GM12878 (cell line): ENCODE measurements around the gene CDC34. TPM values are rescaled to one million over a fixed set of nuclear protein-coding genes. Genes with fewer than 3 reads are reported as not detected.
A peak's percentile ranks its signal among the peaks of the same experiment; 100 is the strongest.

Source experiments
- ATAC-seq: fragments of 200-7000 bp; cut with Tn5 transposase; 3 replicates; pipeline ENCODE4 v1.9.1; 2020; ENCODE audit warnings: mild to moderate bottlenecking, moderate library complexity
- BruUV-seq: library from RNA; stranded (reverse); fragments of 400-500 nt; replicated peaks from 2 replicates; lab custom pipeline; 2021; lab: Mats Ljungman, UMichigan
- CTCF ChIA-PET: fragments of 300-600 bp; sonication (Branson Sonifier 250); formaldehyde crosslinking; extraction: SDS; loops from one replicate; lab custom pipeline; 2021; ENCODE audit warnings: inconsistent platforms; lab: Yijun Ruan, JAX
- POLR2A ChIA-PET: fragments of 350-600 bp; formaldehyde crosslinking; extraction: SDS; loops from one replicate; lab custom pipeline; 2021; ENCODE audit warnings: inconsistent platforms; lab: Charles Lee
- RAD21 ChIA-PET: fragments of 300-600 bp; sonication (Branson Sonifier 250); formaldehyde crosslinking; loops from one replicate; lab custom pipeline; 2023; ENCODE audit warnings: antibody characterized with exemption; ENCODE audit not compliant: unreplicated experiment; lab: Charles Lee
- SMC1A ChIA-PET: fragments of 300-600 bp; sonication (Branson Sonifier 250); formaldehyde crosslinking; loops from one replicate; lab custom pipeline; 2023; ENCODE audit not compliant: unreplicated experiment, uncharacterized antibody; lab: Charles Lee
- DNase-seq: peaks from one replicate; pipeline ENCODE4 v3.0.0-alpha.2; 2011; ENCODE audit warnings: low read depth, low spot score
- FAIRE-seq: peaks from 3 replicates; lab custom pipeline; 2011; peaks lifted over from hg19 to GRCh38; lab: Jason Lieb, UNC
- H2AFZ ChIP-seq: 2 replicates; pipeline ENCODE4 v1.6.0; 2011; ENCODE audit warnings: low read depth, low read length, control low read depth; ENCODE audit not compliant: control insufficient read depth
- H3K27ac ChIP-seq: 2 replicates; pipeline ENCODE4 v1.5.1; 2011; ENCODE audit warnings: control low read depth; ENCODE audit not compliant: control insufficient read depth, insufficient read depth
- H3K27me3 ChIP-seq, 2 experiments: replicated peaks in 1 of 2; 2 replicates each; pipeline versions ENCODE4 v1.6.0 to v1.6.1; 2011; ENCODE audit warnings: low read length in 1 of 2; ENCODE audit not compliant: control insufficient read depth in 2 of 2, insufficient read depth in 2 of 2
- H3K36me3 ChIP-seq, 2 experiments: 2 replicates each; pipeline ENCODE4 v1.5.1; 2011; ENCODE audit warnings: low read length in 1 of 2; ENCODE audit not compliant: control insufficient read depth in 2 of 2, insufficient read depth in 2 of 2
- H3K4me1 ChIP-seq: 2 replicates; pipeline ENCODE4 v1.6.1; 2011; ENCODE audit warnings: mild to moderate bottlenecking, low read length, moderate library complexity, mixed read lengths; ENCODE audit not compliant: control insufficient read depth, insufficient read depth
- H3K4me2 ChIP-seq: 2 replicates; pipeline ENCODE4 v1.6.0; 2011; ENCODE audit warnings: control low read depth; ENCODE audit not compliant: control insufficient read depth, insufficient read depth
- H3K4me3 ChIP-seq: fragments of 200-600 bp; sonication (generic); 2 replicates; pipeline ENCODE4 v1.5.1; 2016
- H3K79me2 ChIP-seq: 2 replicates; pipeline ENCODE4 v1.6.0; 2011; ENCODE audit warnings: low read length; ENCODE audit not compliant: control insufficient read depth, insufficient read depth
- H3K9ac ChIP-seq: 2 replicates; pipeline ENCODE4 v1.8.0; 2011; ENCODE audit warnings: low read length, control low read depth, mixed read lengths; ENCODE audit not compliant: control insufficient read depth, insufficient read depth
- H3K9me3 ChIP-seq: replicated peaks from 3 replicates; pipeline ENCODE4 v1.5.1; 2011; ENCODE audit warnings: mild to moderate bottlenecking, low read length; ENCODE audit not compliant: control insufficient read depth, insufficient read depth
- H4K20me1 ChIP-seq: 2 replicates; pipeline ENCODE4 v1.6.0; 2011; ENCODE audit not compliant: control insufficient read depth, insufficient read depth
- BHLHE40 ChIP-seq, 2 experiments: fragments of 450-650 bp in 1 of 2; IDR thresholded peaks; 2 replicates each; pipeline ENCODE4 v1.6.1; 2011 to 2017; ENCODE audit warnings: low read depth in 2 of 2, borderline replicate concordance in 1 of 2, improper control_type of control experiment in 1 of 2, low read length in 1 of 2, mild to moderate bottlenecking in 1 of 2
- CBX5 ChIP-seq: sonication (generic); IDR thresholded peaks from 2 replicates; pipeline ENCODE4 v1.6.1; 2016; ENCODE audit warnings: low read depth, moderate library complexity, mild to moderate bottlenecking, inconsistent platforms
- CREM ChIP-seq: IDR thresholded peaks from 2 replicates; pipeline ENCODE4 v1.6.1; 2014; ENCODE audit warnings: antibody characterized with exemption, low read depth
- GABPA ChIP-seq: IDR thresholded peaks from 2 replicates; pipeline ENCODE4 v1.6.1; 2014; ENCODE audit warnings: antibody characterized with exemption, low read depth, mild to moderate bottlenecking, inconsistent platforms
- NBN ChIP-seq: fragments of 450-650 bp; IDR thresholded peaks from 2 replicates; pipeline ENCODE4 v1.6.1; 2016
- NKRF ChIP-seq: fragments of 450-650 bp; conservative IDR thresholded peaks from 2 replicates; pipeline ENCODE4 v1.6.1; 2017; ENCODE audit warnings: mild to moderate bottlenecking, moderate library complexity
- NR2C1 ChIP-seq: fragments of 450-650 bp; IDR thresholded peaks from 2 replicates; pipeline ENCODE4 v1.6.1; 2017; ENCODE audit warnings: antibody characterized with exemption, mild to moderate bottlenecking, moderate library complexity
- PAX8 ChIP-seq: fragments of 450-650 bp; IDR thresholded peaks from 2 replicates; pipeline ENCODE4 v1.6.1; 2017; ENCODE audit warnings: mild to moderate bottlenecking, moderate library complexity
- RCOR1 ChIP-seq: conservative IDR thresholded peaks from 2 replicates; pipeline ENCODE4 v1.6.1; 2012; ENCODE audit warnings: low read depth, low read length, improper control_type of control experiment
- SMARCA5 ChIP-seq: fragments of 450-650 bp; IDR thresholded peaks from 2 replicates; pipeline ENCODE4 v1.6.1; 2017; ENCODE audit warnings: mild to moderate bottlenecking
- SRF ChIP-seq, 2 experiments: IDR thresholded peaks; 2 replicates each; pipeline ENCODE4 v1.6.1; 2011; ENCODE audit warnings: low read depth in 2 of 2, low read length in 2 of 2, mild to moderate bottlenecking in 1 of 2, moderate library complexity in 1 of 2
- TBL1XR1 ChIP-seq: IDR thresholded peaks from 2 replicates; pipeline ENCODE4 v1.6.1; 2012; ENCODE audit warnings: low read depth, low read length, improper control_type of control experiment
- YBX1 ChIP-seq: fragments of 450-650 bp; IDR thresholded peaks from 2 replicates; pipeline ENCODE4 v1.6.1; 2016; ENCODE audit warnings: antibody characterized with exemption
- WGBS: methylation state at CpG from one replicate; pipeline ENCODE4 v1.1.6; 2016; ENCODE audit warnings: low lambda C conversion rate; ENCODE audit not compliant: insufficient replicate concordance, insufficient coverage; ENCODE audit errors: missing lambda C conversion rate; 5-methylcytosine and 5-hydroxymethylcytosine counted together
- in situ Hi-C: fragments of 300-500 bp; cut with MboI; formaldehyde crosslinking; loops from 9 replicates; pipeline ENCODE4 v1.14.3; 2018; ENCODE audit warnings: mixed read lengths
- intact Hi-C: fragments of 100-400 bp; cut with micrococcal nuclease; formaldehyde crosslinking; loops from one replicate; pipeline ENCODE4 v1.14.2; 2022; ENCODE audit not compliant: unreplicated experiment
- polyA plus RNA-seq, 11 experiments: library from polyadenylated mRNA; depleted of rRNA in 4 of 11; unstranded in 6 of 11; stranded (reverse) in 5 of 11; fragments of >200 nt; fragmentation: Nextera tagmentation in 4 of 11; fragmentation: Illumina TruSeq in 1 of 11; extraction: Ambion mirVana in 4 of 11; extraction: Trizol in 1 of 11; gene quantifications; 1 replicate in 1 of 11; 2 replicates in 10 of 11; pipeline versions ENCODE4 v1.2.1 to v1.2.3, GENCODE V29; 2011 to 2016; ENCODE audit warnings: inconsistent platforms in 2 of 11, missing spikeins in 2 of 11, low read depth in 1 of 11
- total RNA-seq, 4 experiments: library from RNA; depleted of rRNA in 3 of 4; stranded (reverse); fragments of >200 nt in 3 of 4; fragmentation: Illumina TruSeq in 1 of 4; extraction: Trizol in 1 of 4; gene quantifications; 2 replicates each; pipeline versions ENCODE4 v1.2.1 to v1.2.3, GENCODE V29; 2013 to 2021
- TF ChIP-seq, protein P1 (sequence below): fragments of 450-650 bp; IDR thresholded peaks from 2 replicates; pipeline ENCODE4 v1.6.1; 2018; ENCODE audit warnings: mild to moderate bottlenecking, low read depth, moderate library complexity; ENCODE audit not compliant: partially characterized antibody
- TF ChIP-seq, protein P2 (sequence below): fragments of 450-650 bp; formaldehyde crosslinking; IDR thresholded peaks from 2 replicates; pipeline ENCODE4 v1.4.0; 2020; ENCODE audit warnings: mild to moderate bottlenecking, moderate library complexity

CDC34 gene
- total and polyA plus RNA-seq, 10 of the 15 experiments (the other 5 are each of a cell fraction or from before 2014, with no cell fraction given): 0.31 to 48.9 (median 28.5) TPM

GRCh38 chr19:533364-534058 lies 2.0 kb downstream of the CDC34 start:
- peak overlapping the region; percentile 77 for H3K4me2 ChIP-seq
- FAIRE-seq (peak; percentile 7), ATAC-seq (no peak), DNase-seq (no peak)
- H3K4me1 ChIP-seq: peaks cover 8% of the 10 kb centered on the region
- CTCF ChIA-PET: interaction anchor here (1.1 to 7.4 kb wide), 4 partner anchors 9 to 45 kb away, joined by 3 to 42 read pairs (median 12); partner anchors contain the start of gene TPGS1
- POLR2A ChIA-PET: interaction anchor here (0.5 to 1.0 kb wide), 2 partner anchors 23 to 911 kb away, joined by 3 read pairs; no protein-coding TSS in a partner anchor
- H2AFZ ChIP-seq: peak overlapping the region; percentile 59; the same call in 1 of the 2 replicates
- BruUV-seq: TSS peak; percentile 59
- H3K4me3 ChIP-seq: peak overlapping the region; percentile 97
- 60% methylated on average over 24 of the region's 25 CpGs for WGBS
- no peaks in the 10 kb centered on the region for H3K27me3 ChIP-seq
- intact Hi-C loops (loop anchor here (5.0 kb wide), 1 partner anchor 39 kb away; the partner anchor contains the start of gene BSG), in situ Hi-C loops (no loop called here)
- peaks cover 27% of the 10 kb centered on the region for H3K79me2 ChIP-seq
- SMC1A ChIA-PET: interaction anchor here (2.6 to 2.9 kb wide), 2 partner anchors 22 to 41 kb away, joined by 14 to 20 read pairs; no protein-coding TSS in a partner anchor
- RAD21 ChIA-PET: interaction anchor here (2.1 to 2.4 kb wide), 3 partner anchors 23 to 41 kb away, joined by 7 to 17 read pairs (median 10); no protein-coding TSS in a partner anchor
- peaks cover 0 to 5% of the 10 kb centered on the region in 2 experiments; a peak in 3 of 4 replicates for H3K36me3 ChIP-seq
- H4K20me1 ChIP-seq: no peaks in the 10 kb centered on the region
- peak overlapping the region; percentile 88 for H3K9ac ChIP-seq
- H3K27ac ChIP-seq: peak overlapping the region; percentile 47
- H3K9me3 ChIP-seq: no peaks in the 10 kb centered on the region; the same call in 2 of the 3 replicates
- no peak for TF ChIP-seq PAX8
- no peak for TF ChIP-seq RCOR1
- TF ChIP-seq CBX5: no peak
- no peak for TF ChIP-seq NBN
- no peak for TF ChIP-seq SRF (IDR thresholded peaks at IDR 0.05; ENCODE audit: low read depth in 2 of 2, low read length in 2 of 2)
- no peak for TF ChIP-seq BHLHE40 (IDR thresholded peaks at IDR 0.05; ENCODE audit: borderline replicate concordance in 1 of 2, low read depth in 2 of 2, low read length in 1 of 2)
- TF ChIP-seq NR2C1: no peak
- TF ChIP-seq NKRF: no peak
- TF ChIP-seq CREM: no peak
- TF ChIP-seq GABPA: no peak
- TF ChIP-seq, protein P1, sequence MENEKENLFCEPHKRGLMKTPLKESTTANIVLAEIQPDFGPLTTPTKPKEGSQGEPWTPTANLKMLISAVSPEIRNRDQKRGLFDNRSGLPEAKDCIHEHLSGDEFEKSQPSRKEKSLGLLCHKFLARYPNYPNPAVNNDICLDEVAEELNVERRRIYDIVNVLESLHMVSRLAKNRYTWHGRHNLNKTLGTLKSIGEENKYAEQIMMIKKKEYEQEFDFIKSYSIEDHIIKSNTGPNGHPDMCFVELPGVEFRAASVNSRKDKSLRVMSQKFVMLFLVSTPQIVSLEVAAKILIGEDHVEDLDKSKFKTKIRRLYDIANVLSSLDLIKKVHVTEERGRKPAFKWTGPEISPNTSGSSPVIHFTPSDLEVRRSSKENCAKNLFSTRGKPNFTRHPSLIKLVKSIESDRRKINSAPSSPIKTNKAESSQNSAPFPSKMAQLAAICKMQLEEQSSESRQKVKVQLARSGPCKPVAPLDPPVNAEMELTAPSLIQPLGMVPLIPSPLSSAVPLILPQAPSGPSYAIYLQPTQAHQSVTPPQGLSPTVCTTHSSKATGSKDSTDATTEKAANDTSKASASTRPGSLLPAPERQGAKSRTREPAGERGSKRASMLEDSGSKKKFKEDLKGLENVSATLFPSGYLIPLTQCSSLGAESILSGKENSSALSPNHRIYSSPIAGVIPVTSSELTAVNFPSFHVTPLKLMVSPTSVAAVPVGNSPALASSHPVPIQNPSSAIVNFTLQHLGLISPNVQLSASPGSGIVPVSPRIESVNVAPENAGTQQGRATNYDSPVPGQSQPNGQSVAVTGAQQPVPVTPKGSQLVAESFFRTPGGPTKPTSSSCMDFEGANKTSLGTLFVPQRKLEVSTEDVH: no peak
- TF ChIP-seq, protein P2, sequence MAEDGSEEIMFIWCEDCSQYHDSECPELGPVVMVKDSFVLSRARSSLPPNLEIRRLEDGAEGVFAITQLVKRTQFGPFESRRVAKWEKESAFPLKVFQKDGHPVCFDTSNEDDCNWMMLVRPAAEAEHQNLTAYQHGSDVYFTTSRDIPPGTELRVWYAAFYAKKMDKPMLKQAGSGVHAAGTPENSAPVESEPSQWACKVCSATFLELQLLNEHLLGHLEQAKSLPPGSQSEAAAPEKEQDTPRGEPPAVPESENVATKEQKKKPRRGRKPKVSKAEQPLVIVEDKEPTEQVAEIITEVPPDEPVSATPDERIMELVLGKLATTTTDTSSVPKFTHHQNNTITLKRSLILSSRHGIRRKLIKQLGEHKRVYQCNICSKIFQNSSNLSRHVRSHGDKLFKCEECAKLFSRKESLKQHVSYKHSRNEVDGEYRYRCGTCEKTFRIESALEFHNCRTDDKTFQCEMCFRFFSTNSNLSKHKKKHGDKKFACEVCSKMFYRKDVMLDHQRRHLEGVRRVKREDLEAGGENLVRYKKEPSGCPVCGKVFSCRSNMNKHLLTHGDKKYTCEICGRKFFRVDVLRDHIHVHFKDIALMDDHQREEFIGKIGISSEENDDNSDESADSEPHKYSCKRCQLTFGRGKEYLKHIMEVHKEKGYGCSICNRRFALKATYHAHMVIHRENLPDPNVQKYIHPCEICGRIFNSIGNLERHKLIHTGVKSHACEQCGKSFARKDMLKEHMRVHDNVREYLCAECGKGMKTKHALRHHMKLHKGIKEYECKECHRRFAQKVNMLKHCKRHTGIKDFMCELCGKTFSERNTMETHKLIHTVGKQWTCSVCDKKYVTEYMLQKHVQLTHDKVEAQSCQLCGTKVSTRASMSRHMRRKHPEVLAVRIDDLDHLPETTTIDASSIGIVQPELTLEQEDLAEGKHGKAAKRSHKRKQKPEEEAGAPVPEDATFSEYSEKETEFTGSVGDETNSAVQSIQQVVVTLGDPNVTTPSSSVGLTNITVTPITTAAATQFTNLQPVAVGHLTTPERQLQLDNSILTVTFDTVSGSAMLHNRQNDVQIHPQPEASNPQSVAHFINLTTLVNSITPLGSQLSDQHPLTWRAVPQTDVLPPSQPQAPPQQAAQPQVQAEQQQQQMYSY (CRISPR knock-in tag): no peak
- TF ChIP-seq TBL1XR1: no peak
- TF ChIP-seq YBX1: no peak
- no peak for TF ChIP-seq SMARCA5
